Tibial artery (tissue), 4 donors: ENCODE data around the gene FBXO48.
A peak's percentile ranks its signal among the peaks of the same experiment; 100 is the strongest.

ENCODE experiments used
- DNase-seq, 2 donors: peaks; one replicate each; pipeline ENCODE4 v3.0.0-alpha.2; 2019
- H3K27ac ChIP-seq, 2 donors: fragments of 200-600 bp; sonication (generic) in 1 of 2; 1 replicate in 1 of 2; 2 replicates in 1 of 2; pipeline ENCODE4 v1.5.1; 2018 to 2019; ENCODE audit warnings: mild to moderate bottlenecking in 1 of 2
- H3K27me3 ChIP-seq, 2 donors: fragments of 200-600 bp; sonication (generic) in 1 of 2; one replicate each; pipeline versions ENCODE4 v1.5.1 to v1.6.0; 2016 to 2019
- H3K36me3 ChIP-seq, 3 donors: fragments of 200-600 bp; sonication (generic) in 2 of 3; one replicate each; pipeline ENCODE4 v1.5.1; 2016 to 2019; ENCODE audit warnings: mild to moderate bottlenecking in 2 of 3
- H3K4me1 ChIP-seq, 4 donors: fragments of 200-600 bp; sonication (generic) in 2 of 4; 1 replicate in 3 of 4; 2 replicates in 1 of 4; pipeline ENCODE4 v1.5.1; 2016 to 2019
- H3K4me3 ChIP-seq, 2 donors: fragments of 200-600 bp; sonication (generic) in 1 of 2; 1 replicate in 1 of 2; 2 replicates in 1 of 2; pipeline ENCODE4 v1.5.1; 2018 to 2019; ENCODE audit warnings: mild to moderate bottlenecking in 2 of 2
- H3K9me3 ChIP-seq, 3 donors: fragments of 200-600 bp; sonication (generic) in 1 of 3; one replicate each; pipeline ENCODE4 v1.5.1; 2016 to 2019
- CTCF ChIP-seq, 2 experiments: fragments of 200-600 bp in 1 of 2; fragments of 450-650 bp in 1 of 2; IDR thresholded peaks; one replicate each; pipeline ENCODE4 v1.5.1; 2017 to 2019; ENCODE audit warnings: antibody characterized with exemption in 2 of 2, mild to moderate bottlenecking in 1 of 2, moderate library complexity in 1 of 2
- intact Hi-C: fragments of 100-400 bp; cut with DNase I; formaldehyde crosslinking; loops from one replicate; pipeline ENCODE4 v1.15.0; 2023; ENCODE audit warnings: low total_unique reads

FBXO48 gene

DNA sequence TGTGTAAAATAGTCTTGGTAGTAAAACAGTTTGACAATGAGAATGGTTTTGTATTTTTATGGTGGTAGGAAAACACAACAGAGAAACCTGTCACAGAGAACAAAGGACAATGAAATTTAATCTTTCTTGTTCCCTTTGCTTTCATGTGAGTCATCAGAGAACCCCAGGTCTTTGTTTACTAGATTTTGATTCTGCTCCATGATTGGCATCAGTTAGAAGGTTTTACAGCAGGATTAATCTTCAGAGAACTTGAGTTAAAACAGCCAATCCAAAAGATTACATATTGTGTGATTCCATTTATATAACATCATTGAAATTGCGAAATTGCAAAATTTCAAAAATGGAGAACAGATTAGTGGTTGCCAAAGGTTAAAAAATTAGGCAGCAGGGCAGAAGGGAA lies 2.8 kb upstream of the FBXO48 start:
- H3K9me3 ChIP-seq, result no peaks in the 10 kb centered on the region
- H3K27me3 ChIP-seq, result no peaks in the 10 kb centered on the region
- no peak for TF ChIP-seq CTCF (IDR thresholded peaks at IDR 0.05)
- no peak for DNase-seq
- intact Hi-C loops, result loop anchor here (10.0 kb wide), 1 partner anchor 455 kb away; no protein-coding TSS in a partner anchor
- H3K27ac ChIP-seq, result no peak overlapping the region
- H3K4me3 ChIP-seq, result no peak overlapping the region
- peaks cover 0 to 19% (median 11%) of the 10 kb centered on the region in 4 donors for H3K4me1 ChIP-seq
- H3K36me3 ChIP-seq, result no peaks in the 10 kb centered on the region

- H3K27me3 ChIP-seq, result no peaks in the 10 kb centered on the region
- no peaks in the 10 kb centered on the region for H3K36me3 ChIP-seq
- peaks cover 0 to 19% (median 11%) of the 10 kb centered on the region in 4 donors for H3K4me1 ChIP-seq
- DNase-seq, result no peak
- intact Hi-C loops, result loop anchor here (10.0 kb wide), 1 partner anchor 456 kb away; no protein-coding TSS in a partner anchor
- no peak overlapping the region for H3K4me3 ChIP-seq
- no peak for TF ChIP-seq CTCF (IDR thresholded peaks at IDR 0.05)
- no peaks in the 10 kb centered on the region for H3K9me3 ChIP-seq
- no peak overlapping the region for H3K27ac ChIP-seq
Observed at GRCh38 chr2:68468801-68469200, 1.7 kb upstream of the FBXO48 start.

DNA sequence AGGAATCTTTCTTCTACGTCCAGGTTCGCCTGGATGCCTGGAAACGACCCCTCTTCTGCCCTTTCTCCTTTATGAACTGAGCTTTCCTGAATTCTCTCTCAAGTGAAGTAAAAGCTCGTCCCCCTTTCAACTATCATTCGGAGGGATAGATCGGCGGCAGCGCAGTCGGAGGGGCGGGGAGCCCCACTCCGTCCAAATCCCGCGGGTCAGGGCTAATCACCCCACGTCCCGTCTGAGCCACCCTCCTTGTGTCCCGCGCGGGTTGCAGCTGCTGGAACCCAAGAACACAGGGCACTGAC lies 367 bp downstream of the FBXO48 start:
- no peak for TF ChIP-seq CTCF (IDR thresholded peaks at IDR 0.05)

GRCh38 chr2:68466361-68466777 lies 725 bp downstream of the FBXO48 start:
- H3K4me1 ChIP-seq, result peaks cover 0 to 19% (median 11%) of the 10 kb centered on the region in 4 donors
- peak overlapping the region; percentile 87 to 88 for H3K27ac ChIP-seq
- H3K27me3 ChIP-seq, result no peaks in the 10 kb centered on the region
- intact Hi-C loops, result loop anchor here (10.0 kb wide), 1 partner anchor 458 kb away; no protein-coding TSS in a partner anchor
- H3K4me3 ChIP-seq, result peak overlapping the region; percentile 73 to 91
- TF ChIP-seq CTCF (IDR thresholded peaks at IDR 0.05), result peak; percentile 12 to 20
- H3K9me3 ChIP-seq, result no peaks in the 10 kb centered on the region
- no peaks in the 10 kb centered on the region for H3K36me3 ChIP-seq
- no peak for DNase-seq

More for the DNA sequence above, 367 bp downstream of the FBXO48 start:
- DNase-seq, result no peak
- Histone ChIP-seq H3K4me3 (peak overlapping the region; percentile 73 to 91), H3K27ac (peak overlapping the region; percentile 87 to 88), H3K4me1 (peaks cover 0 to 19% (median 11%) of the 10 kb centered on the region in 4 donors), H3K9me3 (no peaks in the 10 kb centered on the region), H3K36me3 (no peaks in the 10 kb centered on the region), H3K27me3 (no peaks in the 10 kb centered on the region)
- intact Hi-C loops, result loop anchor here (10.0 kb wide), 1 partner anchor 458 kb away; no protein-coding TSS in a partner anchor

- peak overlapping the region in 1 of 2 donors; percentile 88 for H3K27ac ChIP-seq
- no peak for TF ChIP-seq CTCF (IDR thresholded peaks at IDR 0.05)
Observed at GRCh38 chr2:68465081-68465916, 1.8 kb downstream of the FBXO48 start.

More at GRCh38 chr2:68465081-68465916, 1.8 kb downstream of the FBXO48 start:
- H3K36me3 ChIP-seq, result no peaks in the 10 kb centered on the region
- H3K9me3 ChIP-seq, result no peaks in the 10 kb centered on the region
- H3K4me1 ChIP-seq, result peaks cover 0 to 19% (median 11%) of the 10 kb centered on the region in 4 donors
- DNase-seq, result no peak
- H3K4me3 ChIP-seq, result no peak overlapping the region
- intact Hi-C loops, result loop anchor here (10.0 kb wide), 1 partner anchor 460 kb away; no protein-coding TSS in a partner anchor
- H3K27me3 ChIP-seq, result no peaks in the 10 kb centered on the region
